MCF 10A (cell line): Measurements from ENCODE around the gene PRKAR2B. TPM values are rescaled to one million over a fixed set of nuclear protein-coding genes. Genes with fewer than 3 reads are reported as not detected.

Experiments
- BruUV-seq: library from RNA; stranded (reverse); fragments of 400-500 nt; replicated peaks from 2 replicates; lab custom pipeline; 2021; lab: Mats Ljungman, UMichigan
- CTCF ChIA-PET: fragments of 300-600 bp; sonication (Branson Sonifier 250); formaldehyde crosslinking; extraction: SDS; loops from one replicate; lab custom pipeline; 2021; ENCODE audit warnings: antibody characterized with exemption, inconsistent platforms; lab: Yijun Ruan, JAX
- POLR2A ChIA-PET: fragments of 300-600, 350-650 bp; sonication (Branson Sonifier 250); formaldehyde crosslinking; extraction: SDS; loops from one replicate; lab custom pipeline; 2020; ENCODE audit warnings: antibody characterized with exemption, inconsistent platforms; lab: Yijun Ruan, JAX
- DNase-seq: peaks from one replicate; pipeline ENCODE4 v3.0.0-alpha.2; 2018; ENCODE audit not compliant: unreplicated experiment
- H3K27ac Mint-ChIP-seq: one replicate; pipeline ENCODE4 v1.8.0; 2022; ENCODE audit warnings: mild to moderate bottlenecking, low read depth, mixed read lengths; ENCODE audit not compliant: unreplicated experiment
- H3K27me3 Mint-ChIP-seq: one replicate; pipeline ENCODE4 v1.8.0; 2022; ENCODE audit warnings: mixed read lengths; ENCODE audit not compliant: insufficient read depth, unreplicated experiment
- H3K36me3 Mint-ChIP-seq: one replicate; pipeline ENCODE4 v1.8.0; 2022; ENCODE audit warnings: mild to moderate bottlenecking, moderate library complexity, mixed read lengths; ENCODE audit not compliant: insufficient read depth, unreplicated experiment
- H3K4me1 Mint-ChIP-seq: one replicate; pipeline ENCODE4 v1.8.0; 2022; ENCODE audit warnings: mixed read lengths; ENCODE audit not compliant: insufficient read depth, unreplicated experiment
- H3K4me3 Mint-ChIP-seq: one replicate; pipeline ENCODE4 v1.8.0; 2022; ENCODE audit warnings: mild to moderate bottlenecking, moderate library complexity, mixed read lengths; ENCODE audit not compliant: unreplicated experiment
- H3K9me3 Mint-ChIP-seq: one replicate; pipeline ENCODE4 v1.8.0; 2022; ENCODE audit warnings: mixed read lengths; ENCODE audit not compliant: unreplicated experiment
- CTCF ChIP-seq: fragments of 200-600 bp; IDR thresholded peaks from one replicate; pipeline ENCODE4 v1.8.0; 2022; ENCODE audit warnings: antibody characterized with exemption, mild to moderate bottlenecking; ENCODE audit not compliant: unreplicated experiment
- intact Hi-C: fragments of 100-400 bp; cut with micrococcal nuclease; formaldehyde crosslinking; loops from 2 replicates; pipeline ENCODE4 v1.14.1; 2022
- total RNA-seq: library from RNA; stranded (reverse); gene quantifications from 2 replicates; pipeline ENCODE4 v1.2.3, GENCODE V29; 2022

The PRKAR2B gene
- total RNA-seq, 1 experiment from 2014 or later = not detected

DNA sequence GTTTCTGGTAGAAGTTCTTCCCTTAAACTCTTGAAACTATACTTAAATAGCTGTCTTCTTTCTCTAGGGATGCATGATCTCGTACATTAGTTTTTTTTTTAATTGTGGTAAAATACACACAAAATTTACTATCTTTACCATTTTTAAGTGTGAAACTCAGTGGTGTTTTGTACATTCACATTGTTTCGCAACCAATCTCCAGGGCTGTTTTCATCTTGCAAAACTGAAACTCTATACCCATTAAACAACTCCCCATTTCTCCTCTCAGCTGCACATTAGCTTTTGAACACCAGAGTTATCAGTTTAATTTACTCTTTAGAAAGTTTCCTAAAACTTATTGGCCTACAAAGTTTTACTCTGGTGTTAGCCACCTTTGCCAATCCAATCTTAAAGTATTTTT lies 45.5 kb upstream of the PRKAR2B start:
- H3K27ac Mint-ChIP-seq = no peak overlapping the region
- no peaks in the 10 kb centered on the region for H3K4me1 Mint-ChIP-seq
- DNase-seq = peak; percentile 32
- H3K27me3 Mint-ChIP-seq = peaks cover 10% of the 10 kb centered on the region
- no peaks in the 10 kb centered on the region for H3K9me3 Mint-ChIP-seq
- H3K4me3 Mint-ChIP-seq = no peak overlapping the region
- TF ChIP-seq CTCF = no peak
- no TSS peak for BruUV-seq
- intact Hi-C loops = no loop called here
- ChIA-PET CTCF (interaction anchor here (0.7 kb wide), 1 partner anchor 339 kb away, joined by 4 read pairs; no protein-coding TSS in a partner anchor), POLR2A (interaction anchor here (0.7 kb wide), 1 partner anchor 31 kb away, joined by 3 read pairs; no protein-coding TSS in a partner anchor)
- no peaks in the 10 kb centered on the region for H3K36me3 Mint-ChIP-seq

- peaks cover 10% of the 10 kb centered on the region for H3K27me3 Mint-ChIP-seq
- POLR2A ChIA-PET = no interaction called here
- DNase-seq = no peak
- no TSS peak for BruUV-seq
- intact Hi-C loops = no loop called here
- no peak for TF ChIP-seq CTCF
- no peaks in the 10 kb centered on the region for H3K4me1 Mint-ChIP-seq
- no peaks in the 10 kb centered on the region for H3K9me3 Mint-ChIP-seq
- H3K4me3 Mint-ChIP-seq = no peak overlapping the region
- H3K27ac Mint-ChIP-seq = no peak overlapping the region
- no peaks in the 10 kb centered on the region for H3K36me3 Mint-ChIP-seq
- CTCF ChIA-PET = interaction anchor here (0.8 kb wide), 1 partner anchor 148 kb away, joined by 4 read pairs; no protein-coding TSS in a partner anchor
Observed at GRCh38 chr7:107001490-107001889, 43.0 kb upstream of the PRKAR2B start.

DNA sequence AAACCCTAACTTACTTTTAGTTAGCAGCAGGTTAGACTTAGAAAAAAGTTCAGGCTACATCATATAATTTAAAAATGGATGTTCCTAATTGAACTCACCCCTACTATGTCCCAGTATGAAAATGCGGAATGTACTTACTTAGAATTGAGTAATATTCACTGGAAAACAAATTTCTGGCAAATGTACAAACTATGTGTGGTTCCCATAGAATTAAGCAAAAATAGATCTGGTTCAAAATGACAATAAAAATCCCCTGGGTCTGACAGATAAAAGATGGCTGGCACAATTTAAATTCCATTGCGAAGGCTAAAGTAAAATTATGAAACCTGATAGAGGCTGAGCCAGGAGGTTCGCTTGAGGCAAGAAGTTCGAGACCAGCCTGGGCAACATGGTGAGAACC lies 42.4 kb upstream of the PRKAR2B start:
- no peaks in the 10 kb centered on the region for H3K9me3 Mint-ChIP-seq
- H3K36me3 Mint-ChIP-seq = no peaks in the 10 kb centered on the region
- no peak overlapping the region for H3K27ac Mint-ChIP-seq
- CTCF ChIA-PET = interaction anchor here (0.8 kb wide), 1 partner anchor 148 kb away, joined by 4 read pairs; no protein-coding TSS in a partner anchor
- no peak for DNase-seq
- intact Hi-C loops = no loop called here
- no peaks in the 10 kb centered on the region for H3K4me1 Mint-ChIP-seq
- H3K27me3 Mint-ChIP-seq = peaks cover 10% of the 10 kb centered on the region
- POLR2A ChIA-PET = no interaction called here
- no TSS peak for BruUV-seq
- H3K4me3 Mint-ChIP-seq = no peak overlapping the region
- TF ChIP-seq CTCF = no peak

- H3K4me3 Mint-ChIP-seq = no peak overlapping the region
- no peak for TF ChIP-seq CTCF
- H3K4me1 Mint-ChIP-seq = no peaks in the 10 kb centered on the region
- no TSS peak for BruUV-seq
- H3K36me3 Mint-ChIP-seq = no peaks in the 10 kb centered on the region
- H3K9me3 Mint-ChIP-seq = no peaks in the 10 kb centered on the region
- ChIA-PET CTCF (interaction anchor here (0.8 kb wide), 1 partner anchor 147 kb away, joined by 4 read pairs; no protein-coding TSS in a partner anchor), POLR2A (no interaction called here)
- no peak for DNase-seq
- intact Hi-C loops = no loop called here
- H3K27me3 Mint-ChIP-seq = peaks cover 10% of the 10 kb centered on the region
- H3K27ac Mint-ChIP-seq = no peak overlapping the region
Observed at GRCh38 chr7:107002529-107002998, 41.9 kb upstream of the PRKAR2B start.
